Measurements from ENCODE around the gene CELF6. TPM values are rescaled to one million over a fixed set of nuclear protein-coding genes. Genes with fewer than 3 reads are reported as not detected.

CELF6 gene
- polyA plus RNA-seq, 1 of the 3 experiments (the other 2 are of a cell fraction): 0.20 TPM

DNA sequence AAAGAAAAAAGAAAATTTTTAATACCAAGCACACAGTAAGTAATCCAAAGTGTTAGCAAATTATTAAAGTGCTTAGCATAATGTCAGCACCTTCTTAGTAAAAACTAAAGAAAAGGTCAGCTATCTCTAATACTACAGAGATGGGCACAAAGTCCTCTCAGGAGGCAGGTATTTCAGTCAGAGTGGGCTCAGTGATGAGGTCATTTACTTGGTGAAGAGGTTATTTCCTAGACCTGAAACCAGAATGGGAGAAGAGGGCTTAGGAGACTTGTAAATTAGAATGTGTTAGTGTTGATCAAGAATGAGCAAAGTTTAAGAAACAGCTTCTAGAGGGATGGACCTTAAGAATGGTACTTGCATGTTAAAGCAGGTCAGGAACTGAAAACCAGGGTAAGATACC lies 80.3 kb downstream of the CELF6 start:
- DNase-seq: no peak
- Histone ChIP-seq H3K9me3 (no peaks in the 10 kb centered on the region), H3F3A (replicated peaks; ENCODE audit: insufficient read depth) (peaks cover 25% of the 10 kb centered on the region), H3K27ac (ENCODE audit: low read depth in 2 of 2, low read length in 1 of 2) (no peak overlapping the region), H3K79me2 (ENCODE audit: insufficient read depth) (peaks cover 18% of the 10 kb centered on the region), H3K9ac (no peak overlapping the region), H3K4me1 (ENCODE audit: control insufficient read depth in 1 of 2, insufficient read depth in 2 of 2, low read depth in 1 of 2, low read length in 1 of 2) (peaks cover 4 to 17% of the 10 kb centered on the region in 2 experiments; a peak in 3 of 4 replicates), H2AFZ (ENCODE audit: low read depth) (no peak overlapping the region), H3K4me2 (no peak overlapping the region), H4K20me1 (ENCODE audit: insufficient read depth) (no peaks in the 10 kb centered on the region), H3K4me3 (ENCODE audit: low read depth in 2 of 2, low read length in 1 of 2) (no peak overlapping the region), H3K36me3 (replicated peaks in 1 of 2; ENCODE audit: control insufficient read depth in 1 of 2, insufficient read depth in 2 of 2, low read length in 1 of 2) (peaks cover 15 to 44% of the 10 kb centered on the region in 2 experiments), H3K27me3 (ENCODE audit: insufficient read depth) (no peaks in the 10 kb centered on the region), H3K9me2 (no peaks in the 10 kb centered on the region)
- ChIA-PET POLR2A (interaction anchor here (1.5 kb wide), 1 partner anchor 9 kb away, joined by 4 read pairs; the partner anchor contains the start of gene PKM), CTCF (interaction anchor here (0.5 to 1.7 kb wide), 4 partner anchors 13 to 267 kb away, joined by 3 to 5 read pairs (median 4); no protein-coding TSS in a partner anchor)
- no peak for TF ChIP-seq EZH2phosphoT487 (IDR thresholded peaks at IDR 0.05; ENCODE audit: borderline replicate concordance, low read depth)
- TF ChIP-seq ELF1 (IDR thresholded peaks at IDR 0.05): no peak
- no peak for TF ChIP-seq YY1 (IDR thresholded peaks at IDR 0.05; ENCODE audit: low read depth)
- TF ChIP-seq EP300 (IDR thresholded peaks at IDR 0.05; ENCODE audit: borderline replicate concordance in 1 of 2, low read depth in 1 of 2, low read length in 1 of 2): no peak
- no peak for TF ChIP-seq TAF1 (IDR thresholded peaks at IDR 0.05; ENCODE audit: borderline replicate concordance, low read depth, low read length)
- no peak for TF ChIP-seq RAD21 (IDR thresholded peaks at IDR 0.05; ENCODE audit: low read length)

DNA sequence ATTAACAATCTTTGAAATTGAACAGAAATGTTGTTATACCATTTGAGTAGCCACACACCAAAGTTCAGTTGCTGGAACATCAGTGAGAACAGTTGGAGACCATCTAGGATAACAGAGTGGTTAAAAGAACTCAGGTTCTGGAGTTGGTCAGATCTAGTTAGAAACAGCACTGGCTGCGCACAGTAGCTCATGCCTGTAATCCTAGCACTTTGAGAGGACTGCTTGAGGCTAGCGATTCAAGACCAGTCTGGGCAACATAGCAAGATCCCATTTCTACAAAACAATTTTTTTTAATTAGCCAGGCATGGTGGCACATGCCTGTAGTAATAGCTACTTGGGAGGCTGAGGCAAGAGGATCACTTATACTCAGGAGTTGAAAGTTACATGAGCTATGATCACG lies 81.4 kb downstream of the CELF6 start:
- peaks cover 15 to 34% of the 10 kb centered on the region in 2 experiments for H3K36me3 ChIP-seq (replicated peaks in 1 of 2; ENCODE audit: control insufficient read depth in 1 of 2, insufficient read depth in 2 of 2, low read length in 1 of 2)
- no peak overlapping the region for H3K4me2 ChIP-seq
- TF ChIP-seq GABPA (IDR thresholded peaks at IDR 0.05; ENCODE audit: low read depth) (no peak), GATA2 (CRISPR knock-in tag; IDR thresholded peaks at IDR 0.05) (no peak), NFIC (IDR thresholded peaks at IDR 0.05; ENCODE audit: borderline replicate concordance) (no peak), TEAD4 (IDR thresholded peaks at IDR 0.05; ENCODE audit: borderline replicate concordance, insufficient read depth) (no peak), FOXM1 (IDR thresholded peaks at IDR 0.05; ENCODE audit: low read depth) (no peak), RCOR1 (IDR thresholded peaks at IDR 0.05; ENCODE audit: low read length) (no peak), MXI1 (IDR thresholded peaks at IDR 0.05; ENCODE audit: low read depth, low read length) (no peak), CTCF (IDR thresholded peaks at IDR 0.05) (no peak)
- TF ChIP-seq, protein P1, sequence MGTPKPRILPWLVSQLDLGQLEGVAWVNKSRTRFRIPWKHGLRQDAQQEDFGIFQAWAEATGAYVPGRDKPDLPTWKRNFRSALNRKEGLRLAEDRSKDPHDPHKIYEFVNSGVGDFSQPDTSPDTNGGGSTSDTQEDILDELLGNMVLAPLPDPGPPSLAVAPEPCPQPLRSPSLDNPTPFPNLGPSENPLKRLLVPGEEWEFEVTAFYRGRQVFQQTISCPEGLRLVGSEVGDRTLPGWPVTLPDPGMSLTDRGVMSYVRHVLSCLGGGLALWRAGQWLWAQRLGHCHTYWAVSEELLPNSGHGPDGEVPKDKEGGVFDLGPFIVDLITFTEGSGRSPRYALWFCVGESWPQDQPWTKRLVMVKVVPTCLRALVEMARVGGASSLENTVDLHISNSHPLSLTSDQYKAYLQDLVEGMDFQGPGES (IDR thresholded peaks at IDR 0.05; ENCODE audit: low read depth, low read length): no peak
- H3K9me2 ChIP-seq: no peaks in the 10 kb centered on the region
- no peak for DNase-seq
- H3K9ac ChIP-seq: no peak overlapping the region
- no peaks in the 10 kb centered on the region for H3K27me3 ChIP-seq (ENCODE audit: insufficient read depth)
- ChIA-PET POLR2A (interaction anchor here (1.5 kb wide), 1 partner anchor 8 kb away, joined by 4 read pairs; the partner anchor contains the start of gene PKM), CTCF (no interaction called here)
- peaks cover 20% of the 10 kb centered on the region for H3K79me2 ChIP-seq (ENCODE audit: insufficient read depth)
- WGBS (ENCODE audit: low lambda C conversion rate): 93% methylated on average over 3 of the region's 3 CpGs
- no peaks in the 10 kb centered on the region for H3K9me3 ChIP-seq
- peaks cover 25% of the 10 kb centered on the region for H3F3A ChIP-seq (replicated peaks; ENCODE audit: insufficient read depth)
- H4K20me1 ChIP-seq (ENCODE audit: insufficient read depth): no peaks in the 10 kb centered on the region
- H2AFZ ChIP-seq (ENCODE audit: low read depth): no peak overlapping the region
- H3K4me3 ChIP-seq (ENCODE audit: low read depth in 2 of 2, low read length in 1 of 2): no peak overlapping the region
- H3K4me1 ChIP-seq (ENCODE audit: control insufficient read depth in 1 of 2, insufficient read depth in 2 of 2, low read depth in 1 of 2, low read length in 1 of 2): peaks cover 4 to 17% of the 10 kb centered on the region in 2 experiments; a peak in 3 of 4 replicates
- H3K27ac ChIP-seq (ENCODE audit: low read depth in 2 of 2, low read length in 1 of 2): peak overlapping the region; percentile 12 to 99; a peak in 2 of 4 replicates
